T-helper 2 cell (primary cell): ENCODE data around the gene KANK2.
A peak's percentile ranks its signal among the peaks of the same experiment; 100 is the strongest.
"Not testable (repeated sequence)": the region's sequence is repeated elsewhere in the genome, so short reads cannot be mapped to it uniquely, and the experiment has no call there.

Experiments
- DNase-seq, 5 experiments: peaks; one replicate each; pipeline versions ENCODE4 v3.0.0 to v3.0.0-alpha.2; 2012 to 2022

KANK2 gene

GRCh38 chr19:11138601-11139300 is 58.6 kb downstream of the KANK2 start:
- DNase-seq = no peak

- peak in 4 of 5 experiments; percentile 26 to 68 (median 31) for DNase-seq
Observed at GRCh38 chr19:11137542-11138384, 59.6 kb downstream of the KANK2 start.

- no peak for DNase-seq
Observed at GRCh38 chr19:11136400-11137101, 60.8 kb downstream of the KANK2 start.

- no peak for DNase-seq
Observed at GRCh38 chr19:11131471-11131870, 65.9 kb downstream of the KANK2 start.

- DNase-seq = peak; percentile 34 to 64 (median 58)
Observed at GRCh38 chr19:11130824-11131455, 66.4 kb downstream of the KANK2 start.

- DNase-seq = no peak
Observed at GRCh38 chr19:11127905-11128304, 69.4 kb downstream of the KANK2 start.

- DNase-seq = peak; percentile 36 to 67 (median 66)
Observed at GRCh38 chr19:11125994-11126685, 71.2 kb downstream of the KANK2 start.

GRCh38 chr19:11124157-11124556 is 73.2 kb downstream of the KANK2 start:
- not testable (repeated sequence) for DNase-seq

GRCh38 chr19:11123114-11123513 is 74.2 kb downstream of the KANK2 start:
- no peak for DNase-seq

- DNase-seq = not testable (repeated sequence)
Observed at GRCh38 chr19:11121963-11122362, 75.4 kb downstream of the KANK2 start.

GRCh38 chr19:11116507-11116906 is 80.8 kb downstream of the KANK2 start:
- DNase-seq = no peak

GRCh38 chr19:11115895-11116446 is 81.4 kb downstream of the KANK2 start:
- no peak for DNase-seq

- no peak for DNase-seq
Observed at GRCh38 chr19:11115042-11115441, 82.3 kb downstream of the KANK2 start.
